ENCODE measurements around the gene B4GALT5.

DNA sequence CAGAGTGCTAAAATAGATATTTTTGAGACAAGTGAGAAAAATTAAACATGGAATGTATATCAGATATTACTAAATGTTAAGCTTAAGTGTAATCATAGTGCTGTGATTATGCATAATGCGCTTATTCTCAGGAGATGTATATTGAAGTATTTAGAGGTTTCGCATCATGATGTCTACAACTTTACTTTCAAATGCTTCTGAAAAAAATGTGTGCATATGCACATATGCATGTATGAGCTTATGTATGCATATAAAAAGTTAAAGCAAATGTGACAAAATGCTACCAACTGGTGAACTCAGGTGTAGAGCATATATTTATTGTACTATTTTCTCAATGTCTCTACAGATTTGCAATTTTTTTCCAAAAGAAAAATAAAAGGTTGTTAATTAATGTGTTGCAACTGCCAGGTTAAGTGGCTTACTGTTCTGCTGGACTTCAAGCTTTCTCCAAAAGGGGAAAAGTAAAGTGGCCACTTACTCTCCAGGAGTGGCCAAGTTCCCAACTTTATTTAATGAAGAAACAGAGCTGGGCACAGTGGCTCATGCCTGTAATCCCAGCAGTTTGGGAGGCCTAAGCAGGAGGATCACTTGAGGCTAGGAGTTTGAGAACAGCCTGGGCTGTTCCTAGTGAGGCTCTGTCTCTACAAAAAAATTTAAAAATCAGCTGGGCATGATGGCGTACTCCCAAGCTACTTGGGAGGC, 48.9 kb downstream of the B4GALT5 start:
- TF ChIP-seq POLR2AphosphoS5 (IDR thresholded peaks at IDR 0.05) (no peak), POLR2A (IDR thresholded peaks at IDR 0.05) (no peak)
- TF ChIP-seq, protein P1, sequence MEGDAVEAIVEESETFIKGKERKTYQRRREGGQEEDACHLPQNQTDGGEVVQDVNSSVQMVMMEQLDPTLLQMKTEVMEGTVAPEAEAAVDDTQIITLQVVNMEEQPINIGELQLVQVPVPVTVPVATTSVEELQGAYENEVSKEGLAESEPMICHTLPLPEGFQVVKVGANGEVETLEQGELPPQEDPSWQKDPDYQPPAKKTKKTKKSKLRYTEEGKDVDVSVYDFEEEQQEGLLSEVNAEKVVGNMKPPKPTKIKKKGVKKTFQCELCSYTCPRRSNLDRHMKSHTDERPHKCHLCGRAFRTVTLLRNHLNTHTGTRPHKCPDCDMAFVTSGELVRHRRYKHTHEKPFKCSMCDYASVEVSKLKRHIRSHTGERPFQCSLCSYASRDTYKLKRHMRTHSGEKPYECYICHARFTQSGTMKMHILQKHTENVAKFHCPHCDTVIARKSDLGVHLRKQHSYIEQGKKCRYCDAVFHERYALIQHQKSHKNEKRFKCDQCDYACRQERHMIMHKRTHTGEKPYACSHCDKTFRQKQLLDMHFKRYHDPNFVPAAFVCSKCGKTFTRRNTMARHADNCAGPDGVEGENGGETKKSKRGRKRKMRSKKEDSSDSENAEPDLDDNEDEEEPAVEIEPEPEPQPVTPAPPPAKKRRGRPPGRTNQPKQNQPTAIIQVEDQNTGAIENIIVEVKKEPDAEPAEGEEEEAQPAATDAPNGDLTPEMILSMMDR (IDR thresholded peaks at IDR 0.05) = no peak

Data from breast epithelium (tissue), 3 donors.